HG02885 (cell line): ENCODE data around the gene MYBBP1A.
"Not testable (repeated sequence)": the region's sequence is repeated elsewhere in the genome, so short reads cannot be mapped to it uniquely, and the experiment has no call there.

Source experiments
- ATAC-seq: cut with Tn5 transposase; IDR thresholded peaks from one replicate; pipeline ENCODE4 v1.9.1; 2021; ENCODE audit warnings: mild to moderate bottlenecking; ENCODE audit not compliant: unreplicated experiment, poor library complexity

MYBBP1A gene, protein sequence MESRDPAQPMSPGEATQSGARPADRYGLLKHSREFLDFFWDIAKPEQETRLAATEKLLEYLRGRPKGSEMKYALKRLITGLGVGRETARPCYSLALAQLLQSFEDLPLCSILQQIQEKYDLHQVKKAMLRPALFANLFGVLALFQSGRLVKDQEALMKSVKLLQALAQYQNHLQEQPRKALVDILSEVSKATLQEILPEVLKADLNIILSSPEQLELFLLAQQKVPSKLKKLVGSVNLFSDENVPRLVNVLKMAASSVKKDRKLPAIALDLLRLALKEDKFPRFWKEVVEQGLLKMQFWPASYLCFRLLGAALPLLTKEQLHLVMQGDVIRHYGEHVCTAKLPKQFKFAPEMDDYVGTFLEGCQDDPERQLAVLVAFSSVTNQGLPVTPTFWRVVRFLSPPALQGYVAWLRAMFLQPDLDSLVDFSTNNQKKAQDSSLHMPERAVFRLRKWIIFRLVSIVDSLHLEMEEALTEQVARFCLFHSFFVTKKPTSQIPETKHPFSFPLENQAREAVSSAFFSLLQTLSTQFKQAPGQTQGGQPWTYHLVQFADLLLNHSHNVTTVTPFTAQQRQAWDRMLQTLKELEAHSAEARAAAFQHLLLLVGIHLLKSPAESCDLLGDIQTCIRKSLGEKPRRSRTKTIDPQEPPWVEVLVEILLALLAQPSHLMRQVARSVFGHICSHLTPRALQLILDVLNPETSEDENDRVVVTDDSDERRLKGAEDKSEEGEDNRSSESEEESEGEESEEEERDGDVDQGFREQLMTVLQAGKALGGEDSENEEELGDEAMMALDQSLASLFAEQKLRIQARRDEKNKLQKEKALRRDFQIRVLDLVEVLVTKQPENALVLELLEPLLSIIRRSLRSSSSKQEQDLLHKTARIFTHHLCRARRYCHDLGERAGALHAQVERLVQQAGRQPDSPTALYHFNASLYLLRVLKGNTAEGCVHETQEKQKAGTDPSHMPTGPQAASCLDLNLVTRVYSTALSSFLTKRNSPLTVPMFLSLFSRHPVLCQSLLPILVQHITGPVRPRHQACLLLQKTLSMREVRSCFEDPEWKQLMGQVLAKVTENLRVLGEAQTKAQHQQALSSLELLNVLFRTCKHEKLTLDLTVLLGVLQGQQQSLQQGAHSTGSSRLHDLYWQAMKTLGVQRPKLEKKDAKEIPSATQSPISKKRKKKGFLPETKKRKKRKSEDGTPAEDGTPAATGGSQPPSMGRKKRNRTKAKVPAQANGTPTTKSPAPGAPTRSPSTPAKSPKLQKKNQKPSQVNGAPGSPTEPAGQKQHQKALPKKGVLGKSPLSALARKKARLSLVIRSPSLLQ (N-terminal part only)

DNA sequence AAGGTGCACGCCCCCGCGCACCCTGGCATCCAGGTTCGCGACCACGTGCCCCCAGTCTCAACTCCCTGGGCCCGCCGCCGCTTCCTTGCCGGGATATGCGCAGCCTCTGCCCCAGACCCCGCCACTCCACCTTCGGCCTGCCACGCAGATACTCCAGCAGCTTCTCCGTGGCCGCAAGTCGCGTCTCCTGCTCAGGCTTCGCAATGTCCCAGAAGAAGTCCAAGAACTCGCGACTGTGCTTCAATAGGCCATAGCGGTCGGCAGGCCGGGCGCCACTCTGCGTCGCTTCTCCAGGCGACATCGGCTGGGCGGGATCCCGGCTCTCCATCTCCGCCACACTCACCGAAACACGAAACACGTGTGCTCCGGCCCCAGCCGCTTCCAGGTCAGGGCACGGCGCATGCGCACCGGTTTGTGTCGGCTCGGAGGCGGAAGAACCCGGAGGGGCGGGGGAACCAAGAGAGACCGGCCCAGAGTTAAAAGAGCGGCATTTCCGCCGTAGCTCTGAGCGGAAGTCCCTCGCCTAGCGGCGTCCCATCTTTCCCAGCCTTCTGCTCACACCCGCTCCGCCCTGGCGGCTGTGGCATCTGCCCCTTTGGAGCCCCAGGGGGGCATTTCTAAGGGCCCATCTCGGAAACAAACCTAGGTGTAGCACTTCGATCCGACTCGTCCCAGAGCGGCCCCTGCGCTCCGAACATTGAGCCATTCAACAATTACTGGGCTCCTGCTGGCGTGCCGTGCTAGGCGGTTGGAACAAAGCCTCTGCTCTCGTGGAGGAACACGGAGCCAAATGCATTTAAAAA, at the start of gene MYBBP1A:
Gene MYBBP1A, minus strand, starts transcription at position 388 of the 803 bp plus-strand sequence. Its CDS starts 60 bp downstream, at position 328.
- ATAC-seq = peak; percentile 89

DNA sequence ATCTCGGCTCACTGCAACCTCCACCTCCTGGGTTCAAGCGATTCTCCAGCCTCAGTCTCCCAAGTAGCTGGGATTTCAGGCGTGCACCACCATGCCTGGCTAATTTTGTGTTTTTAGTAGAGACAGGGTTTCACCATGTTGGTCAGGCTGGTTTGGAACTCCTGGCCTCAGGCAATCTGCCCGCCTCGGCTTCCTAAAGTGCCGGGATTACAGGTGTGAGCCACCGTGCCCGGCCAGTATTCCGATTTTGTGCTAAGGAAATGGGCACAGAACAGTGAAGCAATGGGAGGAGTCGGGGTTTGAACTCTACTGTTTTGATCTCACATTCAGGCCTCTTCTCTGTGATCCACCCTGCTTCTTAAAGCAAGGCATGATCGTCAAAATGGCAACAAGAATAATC, 49.6 kb upstream of the MYBBP1A start:
- not testable (repeated sequence) for ATAC-seq

DNA sequence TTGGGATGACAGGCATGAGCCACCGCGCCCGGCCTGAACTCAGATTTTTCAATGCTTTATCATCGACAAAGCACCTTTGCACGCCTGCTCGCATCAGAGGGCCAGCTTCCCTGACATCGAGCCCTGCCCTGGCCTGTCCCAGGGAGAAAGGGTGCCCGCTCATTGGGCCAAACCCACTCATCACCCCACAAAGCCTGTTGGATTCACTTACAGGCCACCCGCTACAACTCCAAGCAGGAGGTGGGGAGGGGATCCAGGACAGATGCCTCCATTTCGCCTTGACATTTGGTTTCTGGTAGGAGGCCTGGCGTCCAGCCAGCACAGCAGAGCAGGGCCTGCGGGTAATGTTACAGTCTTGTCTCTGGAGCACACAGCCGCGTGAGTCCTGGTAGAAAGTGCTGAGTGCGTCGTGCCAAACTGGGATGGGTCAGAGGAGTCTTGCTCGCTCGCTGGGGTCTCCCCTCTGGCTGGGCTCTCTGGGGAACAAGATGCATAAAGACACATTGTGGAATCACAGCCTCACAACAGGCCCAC, 49.0 kb upstream of the MYBBP1A start:
- no peak for ATAC-seq

DNA sequence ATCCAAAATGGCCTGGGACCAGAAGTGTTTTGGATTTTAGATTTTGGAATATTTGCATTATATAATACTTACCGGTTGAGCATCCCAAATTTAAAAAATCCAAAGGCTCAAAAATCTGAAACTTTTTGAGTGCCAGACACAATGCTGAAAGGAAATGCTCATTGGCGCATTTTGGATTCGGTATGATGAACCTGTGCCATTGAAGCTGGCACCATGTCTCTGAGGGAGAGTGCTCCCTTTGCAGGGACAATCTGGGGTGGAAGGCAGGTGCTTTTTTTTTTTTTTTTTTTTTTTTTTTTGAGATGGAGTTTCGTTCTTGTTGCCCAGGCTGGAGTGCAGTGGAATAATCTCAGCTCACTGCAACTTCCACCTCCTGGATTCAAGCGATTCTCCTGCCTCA, 46.9 kb upstream of the MYBBP1A start:
- ATAC-seq = no peak

DNA sequence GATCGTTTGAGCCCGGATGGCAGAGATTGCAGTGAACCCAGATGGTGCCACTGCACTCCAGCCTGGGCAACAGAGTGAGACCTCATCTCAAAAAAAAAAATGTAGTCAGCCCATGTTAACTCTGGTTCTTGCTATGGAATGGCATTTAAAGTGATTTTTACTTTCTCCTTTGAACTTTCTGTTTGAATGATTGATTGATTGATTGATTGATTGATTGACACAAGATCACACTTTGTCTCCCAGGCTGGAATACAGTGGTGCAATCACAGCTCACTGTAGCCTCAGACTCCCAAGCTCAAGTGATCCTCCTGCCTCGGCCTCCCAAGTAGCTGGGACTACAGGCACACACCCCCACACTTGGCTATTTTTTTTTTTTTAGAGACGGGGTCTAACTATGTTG, 46.1 kb upstream of the MYBBP1A start:
- ATAC-seq = no peak

DNA sequence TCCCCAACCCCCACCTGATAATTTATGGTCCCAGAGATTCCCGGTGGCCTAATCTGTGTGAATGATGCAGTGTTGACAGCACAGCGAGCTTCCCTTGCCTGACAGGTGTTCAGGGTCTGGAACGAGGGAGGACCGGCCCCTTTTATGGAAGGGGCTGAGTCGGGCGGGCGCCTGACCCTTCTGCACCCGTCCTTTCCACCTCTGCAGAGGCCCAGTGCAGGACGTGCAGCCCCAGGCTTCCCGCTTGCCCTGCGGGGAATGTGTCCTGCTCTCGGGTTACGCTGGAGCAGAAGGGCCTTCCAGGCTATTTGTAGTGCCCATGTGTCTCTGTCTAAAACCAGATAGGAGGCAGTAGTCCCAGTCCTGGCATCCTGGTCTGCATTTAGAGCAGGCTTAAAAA, 45.4 kb upstream of the MYBBP1A start:
- no peak for ATAC-seq

DNA sequence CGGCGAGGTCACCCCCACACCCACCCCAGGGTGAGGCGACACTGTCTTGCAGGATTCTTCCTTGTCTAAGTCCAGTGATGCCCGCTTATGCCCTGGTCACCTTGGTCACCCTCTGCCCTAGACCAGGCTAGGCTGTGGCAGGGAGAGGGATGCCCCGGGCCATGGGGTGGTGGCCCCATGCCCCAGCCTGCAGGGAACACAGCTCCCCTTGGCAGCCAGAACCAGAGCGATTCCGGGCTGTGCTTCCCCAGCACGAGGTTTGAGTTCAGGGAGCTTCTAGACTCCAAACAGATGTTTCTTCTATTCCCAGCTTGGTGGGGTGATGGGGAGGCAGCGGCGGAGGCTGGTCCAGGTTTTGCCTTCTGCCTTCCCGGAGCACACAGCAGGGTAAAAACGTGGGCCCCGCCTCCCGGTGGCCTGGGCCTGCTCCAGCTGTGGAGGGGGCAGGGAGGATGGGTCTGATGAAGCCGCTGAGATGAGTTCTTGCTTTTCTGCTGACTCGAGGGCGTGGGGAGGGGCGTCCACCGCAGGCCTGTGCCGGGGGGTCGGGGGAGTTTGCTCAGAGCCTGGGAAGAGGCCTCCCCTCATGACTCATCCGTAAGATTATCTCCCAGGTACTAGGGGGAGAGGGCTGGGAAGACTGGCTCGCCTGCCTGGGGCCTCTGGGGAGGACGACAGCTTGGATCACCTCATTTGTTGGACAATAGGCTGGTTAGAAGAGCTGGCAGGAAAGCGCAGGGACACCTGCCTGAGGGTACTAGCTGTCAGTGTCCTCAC, 44.5 kb upstream of the MYBBP1A start:
- ATAC-seq = no peak

DNA sequence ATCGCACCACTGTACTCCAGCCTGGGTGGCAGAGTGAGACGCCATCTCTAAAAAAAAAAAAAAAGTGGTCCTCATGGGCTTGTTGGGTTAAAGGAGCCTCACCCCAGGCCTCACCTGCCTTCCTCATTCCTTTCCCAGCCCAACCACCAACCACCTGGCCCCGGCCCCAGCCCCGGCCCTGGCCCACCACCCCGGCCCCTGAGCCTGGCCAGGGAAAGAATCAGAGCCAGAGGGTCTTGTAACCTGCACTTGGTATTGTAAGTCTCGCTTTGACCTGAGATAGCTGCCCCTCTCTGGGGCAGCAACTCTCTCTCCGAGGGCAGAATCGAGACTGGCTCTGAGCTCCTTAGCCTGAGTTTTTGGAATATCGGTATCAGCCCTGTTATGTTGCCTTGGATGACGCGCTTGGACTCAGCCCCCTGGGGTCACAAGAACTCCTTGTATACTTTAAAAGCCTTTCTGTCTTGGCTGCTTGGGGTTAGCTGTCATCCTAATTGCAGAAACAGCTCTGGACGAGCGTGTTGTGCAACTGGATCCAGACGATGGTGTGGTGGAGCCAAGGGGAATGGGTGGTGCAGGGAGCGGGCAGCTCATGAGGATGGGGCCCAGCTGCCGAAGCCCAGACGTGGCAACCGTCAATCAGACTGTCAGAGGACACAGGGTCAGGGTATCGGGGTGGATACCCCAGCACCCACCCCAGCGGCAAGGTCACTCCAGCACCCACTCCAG, 43.8 kb upstream of the MYBBP1A start:
- ATAC-seq = no peak

DNA sequence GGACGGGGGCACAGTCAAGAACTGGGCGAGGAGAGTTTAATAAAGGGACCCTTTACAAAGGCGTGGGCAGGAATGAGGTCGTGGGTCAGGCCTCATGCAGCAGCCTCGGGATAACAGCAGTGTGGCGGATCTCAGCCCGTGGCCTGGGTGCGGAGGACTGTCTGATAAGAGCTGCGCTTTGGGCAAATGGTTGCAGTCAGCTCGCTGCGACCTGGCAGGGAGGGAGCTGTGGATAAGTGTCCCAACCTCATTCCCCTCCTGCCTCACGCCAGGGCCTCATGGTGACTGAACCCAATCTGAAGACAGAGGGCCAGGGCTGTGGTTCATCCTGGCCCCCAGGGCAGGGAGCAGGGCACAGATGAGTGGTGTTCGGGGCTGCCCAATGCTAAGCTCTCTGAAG, 42.8 kb upstream of the MYBBP1A start:
- ATAC-seq = no peak

DNA sequence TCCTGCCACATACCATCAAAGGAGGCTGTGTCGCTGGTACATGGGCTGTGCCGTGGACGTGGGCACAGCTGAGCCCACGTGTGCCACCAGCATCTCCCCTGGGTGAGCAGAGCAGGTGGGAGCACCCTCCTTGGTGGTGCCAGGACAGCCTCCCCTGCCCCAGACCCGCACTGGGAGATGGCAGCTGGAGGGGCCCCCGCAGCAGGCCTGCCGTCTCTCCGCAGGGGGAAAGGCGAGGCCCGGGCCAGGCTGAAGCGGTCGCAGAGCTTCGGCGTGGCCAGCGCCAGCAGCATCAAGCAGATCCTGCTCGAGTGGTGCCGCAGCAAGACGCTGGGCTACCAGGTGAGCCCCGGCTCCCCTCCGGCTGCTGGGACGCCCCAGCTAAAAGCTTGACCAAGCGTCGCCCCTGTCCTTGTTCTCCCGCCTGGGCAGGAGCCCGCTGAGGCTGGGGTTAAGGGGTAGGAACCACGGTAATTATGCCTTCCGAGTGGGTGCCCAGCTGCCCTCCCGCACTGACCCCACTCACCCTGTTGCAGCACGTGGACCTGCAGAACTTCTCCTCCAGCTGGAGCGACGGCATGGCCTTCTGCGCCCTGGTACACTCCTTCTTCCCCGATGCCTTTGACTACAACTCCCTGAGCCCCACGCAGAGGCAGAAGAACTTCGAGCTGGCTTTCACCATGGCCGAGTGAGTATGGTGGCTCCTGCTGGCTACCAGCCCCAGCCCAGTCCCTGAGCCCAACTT, 41.6 kb upstream of the MYBBP1A start:
- ATAC-seq = no peak

DNA sequence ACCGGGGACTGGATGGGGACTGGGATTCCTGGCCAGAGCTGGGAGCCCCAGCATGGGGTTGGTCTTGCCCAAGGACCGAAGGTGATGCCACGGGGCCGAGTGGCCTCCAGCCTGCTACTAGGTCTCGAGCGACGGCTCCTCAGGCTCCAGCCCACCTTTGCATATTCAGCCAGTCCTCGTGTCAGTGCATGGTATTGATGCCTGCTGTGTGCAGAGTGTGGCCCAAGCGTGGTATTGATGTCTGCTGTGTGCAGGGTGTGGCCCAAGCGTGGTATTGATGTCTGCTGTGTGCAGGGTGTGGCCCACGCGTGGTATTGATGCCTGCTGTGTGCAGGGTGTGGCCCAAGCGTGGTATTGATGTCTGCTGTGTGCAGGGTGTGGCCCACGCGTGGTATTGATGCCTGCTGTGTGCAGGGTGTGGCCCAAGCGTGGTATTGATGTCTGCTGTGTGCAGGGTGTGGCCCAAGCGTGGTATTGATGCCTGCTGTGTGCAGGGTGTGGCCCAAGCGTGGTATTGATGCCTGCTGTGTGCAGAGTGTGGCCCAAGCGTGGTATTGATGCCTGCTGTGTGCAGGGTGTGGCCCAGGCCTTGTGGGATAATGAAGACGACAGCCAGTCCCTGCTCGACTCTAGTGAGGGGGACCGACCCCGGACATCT, 40.6 kb upstream of the MYBBP1A start:
- ATAC-seq = not testable (repeated sequence)

DNA sequence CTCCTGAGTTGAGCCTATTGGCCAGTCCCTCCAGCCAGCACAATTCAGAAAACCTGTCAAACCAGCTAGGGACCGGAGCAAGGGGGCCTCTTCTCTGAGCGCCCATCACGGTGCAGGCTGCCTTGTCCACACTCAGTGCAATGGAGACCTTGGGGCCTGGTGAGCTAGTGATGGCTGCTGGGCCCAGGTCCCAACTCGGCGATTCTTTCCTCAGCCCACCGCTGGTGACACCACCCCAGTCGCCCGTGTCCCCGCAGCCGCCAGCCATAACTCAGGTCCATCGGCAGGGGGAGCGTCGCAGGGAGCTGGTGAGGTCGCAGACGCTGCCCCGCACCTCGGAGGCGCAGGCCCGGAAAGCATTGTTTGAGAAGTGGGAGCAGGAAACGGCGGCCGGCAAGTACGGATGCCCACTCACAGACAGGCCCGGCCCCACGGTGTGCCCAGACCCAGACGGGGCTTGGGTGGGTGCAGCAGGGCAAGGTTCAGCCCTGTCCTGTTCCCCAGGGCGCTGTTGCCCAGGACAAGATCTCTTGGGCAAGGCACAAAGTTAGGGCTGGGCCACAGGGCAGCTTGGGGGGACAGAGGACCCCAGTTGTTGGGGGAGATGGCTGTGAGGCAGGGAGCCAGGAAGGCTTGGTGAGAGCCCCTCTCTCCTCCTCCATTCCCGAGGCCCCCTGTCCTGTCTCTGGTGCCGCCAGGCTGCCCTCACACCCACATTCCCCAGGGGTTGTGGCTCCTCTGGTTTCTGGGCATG, 39.9 kb upstream of the MYBBP1A start:
- no peak for ATAC-seq

DNA sequence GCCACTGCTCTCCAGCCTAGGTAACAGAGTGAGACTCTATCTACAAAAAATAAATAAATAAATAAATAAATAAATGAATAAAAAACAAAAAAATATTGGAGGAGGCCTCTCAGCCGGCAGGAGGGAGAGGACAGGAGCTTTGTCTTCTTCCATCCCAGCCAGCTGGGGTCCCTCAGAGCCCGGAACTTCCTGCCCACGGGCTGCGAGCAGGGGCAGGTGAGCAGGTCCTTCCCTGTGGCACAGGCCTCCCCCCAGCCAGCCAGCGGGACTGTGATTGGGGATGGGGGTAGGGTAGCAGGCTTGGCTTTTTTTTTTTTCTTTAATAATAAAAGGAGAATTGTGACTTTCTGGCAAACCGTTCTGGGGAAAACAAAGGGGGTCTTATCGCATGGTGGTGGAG, 39.2 kb upstream of the MYBBP1A start:
- no peak for ATAC-seq

DNA sequence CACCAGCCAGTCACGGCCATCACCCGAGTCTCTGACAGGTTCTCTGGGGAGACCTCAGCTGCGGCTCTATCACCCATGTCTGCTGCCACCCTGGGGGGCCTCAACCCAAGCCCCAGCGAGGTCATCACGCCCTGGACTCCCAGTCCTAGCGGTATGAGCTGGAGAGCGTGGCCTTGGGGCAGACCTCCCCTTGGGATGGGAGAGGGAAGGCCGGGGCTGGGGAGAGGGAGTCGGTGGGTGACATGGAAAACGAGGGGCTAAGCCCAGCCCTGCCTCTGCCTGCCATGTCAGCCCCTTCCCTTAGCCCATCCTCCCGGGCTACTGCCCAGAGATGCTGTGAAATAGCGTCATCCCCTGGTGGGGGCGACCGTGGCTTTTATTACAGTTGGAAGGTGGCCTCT, 37.8 kb upstream of the MYBBP1A start:
- no peak for ATAC-seq

DNA sequence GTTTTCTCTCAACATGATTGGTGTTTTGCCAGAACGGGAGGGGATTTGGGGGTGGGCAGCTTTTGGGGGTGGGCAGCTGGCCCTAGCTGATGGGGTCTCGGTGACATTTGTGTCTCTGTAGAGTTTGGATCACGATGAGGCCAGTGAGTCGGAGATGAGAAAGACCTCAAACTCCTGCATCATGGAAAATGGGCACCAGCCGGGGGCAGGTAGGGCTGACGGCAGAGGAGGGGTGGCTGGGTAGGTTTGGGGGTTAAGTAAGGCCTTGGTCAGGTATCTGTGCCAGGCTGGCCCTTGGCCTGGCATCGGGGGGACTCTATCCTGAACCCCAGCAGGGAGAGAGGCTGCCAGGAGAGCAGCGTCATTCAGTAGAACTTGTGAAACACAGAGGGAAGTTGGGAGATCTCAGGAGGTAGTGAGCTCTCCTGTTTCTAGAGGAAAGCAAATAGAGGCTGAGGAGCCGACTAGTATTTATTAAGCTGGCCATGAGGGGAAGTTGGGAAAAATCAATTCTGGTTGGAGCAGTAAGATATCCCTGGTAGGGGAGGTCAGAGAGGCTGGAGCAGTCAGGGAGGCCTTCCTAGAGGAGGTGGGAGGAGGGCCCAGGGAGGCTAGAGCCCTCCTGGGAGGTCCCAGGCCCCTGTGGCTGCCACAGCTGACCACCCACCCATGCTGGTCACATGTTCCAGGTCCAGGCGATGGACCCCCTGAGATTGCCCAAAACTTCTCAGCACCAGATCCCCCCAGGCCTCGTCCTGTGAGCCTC, 37.2 kb upstream of the MYBBP1A start:
- no peak for ATAC-seq
